ENCODE results near the gene SERPINB2.
A peak's percentile ranks its signal among the peaks of the same experiment; 100 is the strongest.

The SERPINB2 gene

DNA sequence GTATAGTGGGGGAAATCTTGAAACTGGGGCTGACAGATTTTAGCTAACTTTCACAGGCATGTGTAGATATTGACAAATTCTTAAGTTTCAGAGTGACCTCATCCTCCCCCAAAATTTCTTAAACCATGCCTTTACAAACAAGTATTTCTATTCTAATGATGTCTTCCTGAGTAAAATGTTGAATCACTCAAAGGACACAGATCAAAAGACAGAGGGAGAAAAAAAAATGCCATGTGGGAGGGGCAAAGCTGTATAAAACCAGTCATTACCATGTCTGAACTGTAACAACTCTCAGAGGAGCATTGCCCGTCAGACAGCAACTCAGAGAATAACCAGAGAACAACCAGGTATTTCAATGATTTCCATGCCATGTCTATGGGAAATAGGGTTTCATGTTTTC is at the start of gene SERPINB2:
SERPINB2 (plus strand) TSS at position 282 of the 400 bp plus-strand sequence. CDS start 3,740 bp downstream, outside the sequence.
- TF ChIP-seq TAF1 (IDR thresholded peaks at IDR 0.05; ENCODE audit: low read depth), result no peak
- no peak for TF ChIP-seq TCF12 (IDR thresholded peaks at IDR 0.05; ENCODE audit: low read depth)
- TF ChIP-seq RAD21 (IDR thresholded peaks at IDR 0.05; ENCODE audit: low read depth), result no peak
- TF ChIP-seq FOXM1 (IDR thresholded peaks at IDR 0.05; ENCODE audit: borderline replicate concordance, low read depth), result no peak
- no peak for TF ChIP-seq USF1 (IDR thresholded peaks at IDR 0.05)
- no peak for TF ChIP-seq EP300 (IDR thresholded peaks at IDR 0.05; ENCODE audit: borderline replicate concordance)

DNA sequence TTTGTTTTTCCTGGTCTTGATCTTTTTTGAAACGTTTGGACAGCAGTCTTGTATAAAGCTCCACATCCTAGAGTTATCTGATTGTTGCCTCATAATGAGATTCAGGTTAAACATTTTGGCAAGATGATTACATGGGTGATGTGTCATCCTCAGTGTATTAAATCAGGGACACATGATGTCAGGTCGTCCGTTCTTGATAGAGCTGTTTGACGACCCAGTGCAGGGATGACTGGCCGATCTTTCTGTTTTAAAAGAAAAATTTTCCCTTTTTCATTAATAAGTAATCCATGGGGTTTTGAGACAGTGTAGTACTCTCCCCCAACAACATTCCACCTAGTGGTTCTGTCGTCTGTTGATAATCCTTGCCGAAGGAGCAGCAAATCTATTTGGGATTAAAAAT is 44.5 kb upstream of the SERPINB2 start:
- TF ChIP-seq EP300 (IDR thresholded peaks at IDR 0.05; ENCODE audit: borderline replicate concordance) (no peak), USF1 (IDR thresholded peaks at IDR 0.05) (no peak), RAD21 (IDR thresholded peaks at IDR 0.05; ENCODE audit: low read depth) (no peak), YY1 (IDR thresholded peaks at IDR 0.05; ENCODE audit: low read depth) (no peak), ZBTB7A (IDR thresholded peaks at IDR 0.05; ENCODE audit: low read depth) (no peak), NFIC (IDR thresholded peaks at IDR 0.05) (no peak)
- TF ChIP-seq, protein P1, sequence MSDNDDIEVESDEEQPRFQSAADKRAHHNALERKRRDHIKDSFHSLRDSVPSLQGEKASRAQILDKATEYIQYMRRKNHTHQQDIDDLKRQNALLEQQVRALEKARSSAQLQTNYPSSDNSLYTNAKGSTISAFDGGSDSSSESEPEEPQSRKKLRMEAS (IDR thresholded peaks at IDR 0.05), result no peak
- TF ChIP-seq, protein P2, sequence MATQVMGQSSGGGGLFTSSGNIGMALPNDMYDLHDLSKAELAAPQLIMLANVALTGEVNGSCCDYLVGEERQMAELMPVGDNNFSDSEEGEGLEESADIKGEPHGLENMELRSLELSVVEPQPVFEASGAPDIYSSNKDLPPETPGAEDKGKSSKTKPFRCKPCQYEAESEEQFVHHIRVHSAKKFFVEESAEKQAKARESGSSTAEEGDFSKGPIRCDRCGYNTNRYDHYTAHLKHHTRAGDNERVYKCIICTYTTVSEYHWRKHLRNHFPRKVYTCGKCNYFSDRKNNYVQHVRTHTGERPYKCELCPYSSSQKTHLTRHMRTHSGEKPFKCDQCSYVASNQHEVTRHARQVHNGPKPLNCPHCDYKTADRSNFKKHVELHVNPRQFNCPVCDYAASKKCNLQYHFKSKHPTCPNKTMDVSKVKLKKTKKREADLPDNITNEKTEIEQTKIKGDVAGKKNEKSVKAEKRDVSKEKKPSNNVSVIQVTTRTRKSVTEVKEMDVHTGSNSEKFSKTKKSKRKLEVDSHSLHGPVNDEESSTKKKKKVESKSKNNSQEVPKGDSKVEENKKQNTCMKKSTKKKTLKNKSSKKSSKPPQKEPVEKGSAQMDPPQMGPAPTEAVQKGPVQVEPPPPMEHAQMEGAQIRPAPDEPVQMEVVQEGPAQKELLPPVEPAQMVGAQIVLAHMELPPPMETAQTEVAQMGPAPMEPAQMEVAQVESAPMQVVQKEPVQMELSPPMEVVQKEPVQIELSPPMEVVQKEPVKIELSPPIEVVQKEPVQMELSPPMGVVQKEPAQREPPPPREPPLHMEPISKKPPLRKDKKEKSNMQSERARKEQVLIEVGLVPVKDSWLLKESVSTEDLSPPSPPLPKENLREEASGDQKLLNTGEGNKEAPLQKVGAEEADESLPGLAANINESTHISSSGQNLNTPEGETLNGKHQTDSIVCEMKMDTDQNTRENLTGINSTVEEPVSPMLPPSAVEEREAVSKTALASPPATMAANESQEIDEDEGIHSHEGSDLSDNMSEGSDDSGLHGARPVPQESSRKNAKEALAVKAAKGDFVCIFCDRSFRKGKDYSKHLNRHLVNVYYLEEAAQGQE (IDR thresholded peaks at IDR 0.05; ENCODE audit: low read depth), result no peak

DNA sequence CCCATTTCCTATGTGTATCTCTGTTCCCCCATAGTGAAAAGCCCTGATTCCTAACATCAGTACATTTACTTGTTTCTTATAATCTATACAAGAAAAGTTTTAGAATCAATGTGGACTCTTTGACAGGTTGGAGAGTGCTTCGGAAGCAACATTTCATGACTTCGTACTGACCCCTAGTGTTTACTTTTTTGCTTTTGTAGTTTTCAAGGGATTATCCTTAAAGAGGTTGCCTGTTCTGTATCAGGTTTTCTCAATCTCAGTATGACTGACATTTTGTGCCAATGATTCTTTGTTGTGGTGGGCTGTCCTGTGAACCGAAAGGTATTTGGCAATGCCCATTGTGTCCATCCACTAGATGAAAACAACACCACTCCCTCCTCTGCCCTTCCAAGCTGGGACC is 43.3 kb upstream of the SERPINB2 start:
- TF ChIP-seq CREB1 (IDR thresholded peaks at IDR 0.05; ENCODE audit: low read depth) (no peak), CEBPB (IDR thresholded peaks at IDR 0.05) (no peak), RAD21 (IDR thresholded peaks at IDR 0.05; ENCODE audit: low read depth) (peak; percentile 57), EP300 (IDR thresholded peaks at IDR 0.05; ENCODE audit: borderline replicate concordance) (no peak), EGR1 (IDR thresholded peaks at IDR 0.05) (0 out of 2 replicates have a peak, but pooled peaks have one; percentile 11), TEAD4 (IDR thresholded peaks at IDR 0.05) (no peak)

DNA sequence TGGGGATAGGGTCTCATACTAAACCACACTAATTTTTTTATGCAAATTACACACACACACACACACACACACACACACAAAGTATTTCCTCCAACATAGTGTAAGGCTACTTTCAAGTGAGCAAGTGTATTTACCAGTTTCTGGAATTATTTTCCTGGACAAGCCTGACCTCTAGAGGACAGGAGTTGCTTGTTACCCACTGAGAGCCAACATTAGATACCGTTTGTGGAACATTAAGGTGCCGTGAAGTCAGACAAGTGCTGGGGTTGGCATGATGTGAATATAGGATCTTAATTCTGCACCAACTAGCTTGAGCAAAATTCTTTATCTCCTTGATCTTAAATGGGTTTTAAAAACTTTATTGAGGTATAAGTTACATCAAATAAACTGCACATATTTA is 39.3 kb upstream of the SERPINB2 start:
- TF ChIP-seq RAD21 (IDR thresholded peaks at IDR 0.05; ENCODE audit: low read depth) (peak; percentile 64), CREB1 (IDR thresholded peaks at IDR 0.05; ENCODE audit: low read depth) (no peak)

- TF ChIP-seq CEBPB (IDR thresholded peaks at IDR 0.05) (no peak), RAD21 (IDR thresholded peaks at IDR 0.05; ENCODE audit: low read depth) (peak; percentile 50)
Observed at GRCh38 chr18:63850020-63850419, 37.5 kb upstream of the SERPINB2 start.

- no peak for TF ChIP-seq YY1 (IDR thresholded peaks at IDR 0.05; ENCODE audit: low read depth)
- no peak for TF ChIP-seq USF1 (IDR thresholded peaks at IDR 0.05)
- TF ChIP-seq, protein P1 (IDR thresholded peaks at IDR 0.05), result no peak
- no peak for TF ChIP-seq TEAD4 (IDR thresholded peaks at IDR 0.05)
- no peak for TF ChIP-seq TAF1 (IDR thresholded peaks at IDR 0.05; ENCODE audit: low read depth)
- TF ChIP-seq, protein P2 (IDR thresholded peaks at IDR 0.05; ENCODE audit: low read depth), result no peak
- no peak for TF ChIP-seq CEBPB (IDR thresholded peaks at IDR 0.05)
- no peak for TF ChIP-seq RAD21 (IDR thresholded peaks at IDR 0.05; ENCODE audit: low read depth)
- no peak for TF ChIP-seq CREB1 (IDR thresholded peaks at IDR 0.05; ENCODE audit: low read depth)
Observed at GRCh38 chr18:63850636-63851035, 36.9 kb upstream of the SERPINB2 start.

DNA sequence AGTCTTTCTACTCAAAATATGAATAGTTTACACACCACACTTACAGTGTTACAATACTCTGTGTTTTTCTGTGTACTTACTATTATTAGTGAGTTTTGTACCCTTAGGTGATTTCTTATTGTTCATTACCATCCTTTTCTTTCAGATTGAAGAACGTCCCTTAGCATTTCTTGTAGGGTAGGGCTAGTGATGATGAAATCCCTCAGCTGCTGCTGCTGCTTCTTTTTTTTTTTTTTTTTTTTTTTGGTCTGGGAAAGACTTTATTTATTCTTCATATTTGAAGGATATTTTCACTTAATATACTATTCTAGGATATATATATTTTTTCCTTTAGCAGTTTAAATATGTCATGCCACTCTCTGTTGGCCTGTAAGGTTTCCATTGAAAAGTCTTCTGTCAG is 29.0 kb upstream of the SERPINB2 start:
- TF ChIP-seq CEBPB (IDR thresholded peaks at IDR 0.05) (no peak), RAD21 (IDR thresholded peaks at IDR 0.05; ENCODE audit: low read depth) (no peak), TEAD4 (IDR thresholded peaks at IDR 0.05) (no peak), YY1 (IDR thresholded peaks at IDR 0.05; ENCODE audit: low read depth) (no peak), CREB1 (IDR thresholded peaks at IDR 0.05; ENCODE audit: low read depth) (no peak), USF1 (IDR thresholded peaks at IDR 0.05) (no peak), FOXM1 (IDR thresholded peaks at IDR 0.05; ENCODE audit: borderline replicate concordance, low read depth) (no peak), TCF12 (IDR thresholded peaks at IDR 0.05; ENCODE audit: low read depth) (no peak), EP300 (IDR thresholded peaks at IDR 0.05; ENCODE audit: borderline replicate concordance) (no peak), TAF1 (IDR thresholded peaks at IDR 0.05; ENCODE audit: low read depth) (no peak), ZBTB7A (IDR thresholded peaks at IDR 0.05; ENCODE audit: low read depth) (no peak), EGR1 (IDR thresholded peaks at IDR 0.05) (no peak), NFIC (IDR thresholded peaks at IDR 0.05) (no peak)
- TF ChIP-seq, protein P2 (IDR thresholded peaks at IDR 0.05; ENCODE audit: low read depth), result no peak
- TF ChIP-seq, protein P1 (IDR thresholded peaks at IDR 0.05), result no peak
